Stomach (tissue), 4 donors: ENCODE results near the gene ACTL8.

Source experiments
- CTCF ChIP-seq, 7 experiments: fragments of 450-650 bp in 4 of 7; fragments of 200-600 bp in 3 of 7; sonication (generic) in 3 of 7; IDR thresholded peaks; one replicate each; pipeline ENCODE4 v1.5.1; 2016 to 2019; ENCODE audit warnings: antibody characterized with exemption in 7 of 7, control low read depth in 2 of 7, mild to moderate bottlenecking in 1 of 7
- POLR2A ChIP-seq, 4 donors: fragments of 450-650 bp; IDR thresholded peaks; one replicate each; pipeline ENCODE4 v1.6.1; 2016; ENCODE audit warnings: antibody characterized with exemption in 4 of 4, control low read depth in 2 of 4, mild to moderate bottlenecking in 1 of 4, moderate library complexity in 1 of 4
- POLR2AphosphoS5 ChIP-seq, 3 donors: sonication (generic); formaldehyde crosslinking; IDR thresholded peaks; one replicate each; pipeline ENCODE4 v1.6.1; 2016; ENCODE audit warnings: antibody characterized with exemption in 3 of 3

- TF ChIP-seq POLR2A (IDR thresholded peaks at IDR 0.05) (no peak), POLR2AphosphoS5 (IDR thresholded peaks at IDR 0.05) (no peak), CTCF (IDR thresholded peaks at IDR 0.05) (no peak)
Measured at GRCh38 chr1:17729248-17729647, 25.9 kb upstream of the ACTL8 start.
